ENCODE data around the gene KCND3. TPM values are rescaled to one million over a fixed set of nuclear protein-coding genes. Genes with fewer than 3 reads are reported as not detected.

The KCND3 gene
- total RNA-seq, 1 donor from 2014 or later, result 2.2 TPM

- no peak for DNase-seq (ENCODE audit: extremely low spot score, unreplicated experiment)
- no peak overlapping the region for H3K4me3 Mint-ChIP-seq
- no peaks in the 10 kb centered on the region for H3K36me3 Mint-ChIP-seq
- H3K27me3 Mint-ChIP-seq, result peaks cover 3% of the 10 kb centered on the region
- H3K4me1 Mint-ChIP-seq (ENCODE audit: unreplicated experiment), result peaks cover 17% of the 10 kb centered on the region
- H3K9me3 Mint-ChIP-seq, result no peaks in the 10 kb centered on the region
- TF ChIP-seq CTCF (conservative IDR thresholded peaks at IDR 0.05), result no peak
- H3K27ac Mint-ChIP-seq, result no peak overlapping the region
Observed at GRCh38 chr1:111730706-111731105, 258.8 kb downstream of the KCND3 start.

DNA sequence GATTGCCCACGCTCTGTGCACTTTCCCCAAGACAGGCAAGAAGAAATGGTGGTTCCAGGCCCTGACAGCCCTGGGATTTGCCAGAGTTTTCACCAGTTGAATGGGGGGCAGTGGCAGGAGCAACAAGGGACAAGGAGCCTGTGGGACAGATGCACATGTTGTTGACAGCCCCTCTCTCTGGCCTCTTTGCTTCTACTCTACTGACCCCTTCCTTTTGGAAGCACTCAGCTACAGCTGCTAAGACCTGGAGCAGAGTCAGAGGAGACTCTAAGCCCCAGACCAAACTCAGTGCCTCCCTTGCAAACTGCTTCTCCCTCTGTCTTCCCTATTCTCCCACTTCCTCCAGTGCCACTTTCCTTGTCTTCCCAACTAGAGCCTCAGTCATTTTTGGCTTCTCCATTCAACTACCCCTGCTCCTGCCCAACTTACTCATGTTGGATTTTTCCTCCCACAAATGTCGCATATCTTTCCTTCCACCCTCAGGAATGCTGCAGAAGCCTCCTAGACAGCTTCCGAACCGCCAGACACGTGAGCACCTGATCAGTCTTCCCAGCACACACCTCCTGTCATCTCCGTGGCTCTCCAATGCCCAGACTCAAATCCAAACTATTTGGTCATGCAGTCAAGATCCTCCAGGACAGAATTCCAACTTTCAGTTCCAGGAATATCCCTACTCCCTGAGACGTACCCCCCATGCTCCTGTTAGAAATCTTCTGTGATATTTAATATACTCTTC, 259.4 kb downstream of the KCND3 start:
- peak overlapping the region; percentile 0 for H3K27ac Mint-ChIP-seq
- TF ChIP-seq CTCF (conservative IDR thresholded peaks at IDR 0.05), result no peak
- H3K27me3 Mint-ChIP-seq, result peaks cover 3% of the 10 kb centered on the region
- H3K36me3 Mint-ChIP-seq, result no peaks in the 10 kb centered on the region
- peak overlapping the region; percentile 10 for H3K4me3 Mint-ChIP-seq
- H3K9me3 Mint-ChIP-seq, result no peaks in the 10 kb centered on the region
- DNase-seq (ENCODE audit: extremely low spot score, unreplicated experiment), result no peak
- peaks cover 17% of the 10 kb centered on the region for H3K4me1 Mint-ChIP-seq (ENCODE audit: unreplicated experiment)

- H3K4me3 Mint-ChIP-seq, result no peak overlapping the region
- H3K36me3 Mint-ChIP-seq, result no peaks in the 10 kb centered on the region
Observed at GRCh38 chr1:111729271-111729921, 260.1 kb downstream of the KCND3 start.

GRCh38 chr1:111727056-111727455, 262.4 kb downstream of the KCND3 start:
- no peaks in the 10 kb centered on the region for H3K36me3 Mint-ChIP-seq
- no peak for DNase-seq (ENCODE audit: extremely low spot score, unreplicated experiment)
- no peaks in the 10 kb centered on the region for H3K27me3 Mint-ChIP-seq
- H3K27ac Mint-ChIP-seq, result no peak overlapping the region
- no peak overlapping the region for H3K4me3 Mint-ChIP-seq
- H3K9me3 Mint-ChIP-seq, result no peaks in the 10 kb centered on the region
- TF ChIP-seq CTCF (conservative IDR thresholded peaks at IDR 0.05), result no peak
- H3K4me1 Mint-ChIP-seq (ENCODE audit: unreplicated experiment), result peaks cover 9% of the 10 kb centered on the region

More at GRCh38 chr1:111729271-111729921, 260.1 kb downstream of the KCND3 start:
- no peaks in the 10 kb centered on the region for H3K9me3 Mint-ChIP-seq
- TF ChIP-seq CTCF (conservative IDR thresholded peaks at IDR 0.05), result no peak
- peaks cover 17% of the 10 kb centered on the region for H3K4me1 Mint-ChIP-seq (ENCODE audit: unreplicated experiment)
- H3K27ac Mint-ChIP-seq, result no peak overlapping the region
- peaks cover 3% of the 10 kb centered on the region for H3K27me3 Mint-ChIP-seq
- DNase-seq (ENCODE audit: extremely low spot score, unreplicated experiment), result no peak

- no peak for TF ChIP-seq CTCF (conservative IDR thresholded peaks at IDR 0.05)
- Mint-ChIP-seq H3K4me1 (ENCODE audit: unreplicated experiment) (peaks cover 3% of the 10 kb centered on the region), H3K36me3 (no peaks in the 10 kb centered on the region), H3K9me3 (no peaks in the 10 kb centered on the region), H3K27me3 (no peaks in the 10 kb centered on the region), H3K27ac (no peak overlapping the region), H3K4me3 (no peak overlapping the region)
- no peak for DNase-seq (ENCODE audit: extremely low spot score, unreplicated experiment)
Observed at GRCh38 chr1:111725192-111725591, 264.3 kb downstream of the KCND3 start.

Data from type B pancreatic cell (in vitro differentiated cells).